ENCODE data around the gene GLDN. TPM values are rescaled to one million over a fixed set of nuclear protein-coding genes. Genes with fewer than 3 reads are reported as not detected.

GLDN gene
- 1 to 10 TPM; 4.2 to 6.0 (median 4.7) TPM for total RNA-seq

DNA sequence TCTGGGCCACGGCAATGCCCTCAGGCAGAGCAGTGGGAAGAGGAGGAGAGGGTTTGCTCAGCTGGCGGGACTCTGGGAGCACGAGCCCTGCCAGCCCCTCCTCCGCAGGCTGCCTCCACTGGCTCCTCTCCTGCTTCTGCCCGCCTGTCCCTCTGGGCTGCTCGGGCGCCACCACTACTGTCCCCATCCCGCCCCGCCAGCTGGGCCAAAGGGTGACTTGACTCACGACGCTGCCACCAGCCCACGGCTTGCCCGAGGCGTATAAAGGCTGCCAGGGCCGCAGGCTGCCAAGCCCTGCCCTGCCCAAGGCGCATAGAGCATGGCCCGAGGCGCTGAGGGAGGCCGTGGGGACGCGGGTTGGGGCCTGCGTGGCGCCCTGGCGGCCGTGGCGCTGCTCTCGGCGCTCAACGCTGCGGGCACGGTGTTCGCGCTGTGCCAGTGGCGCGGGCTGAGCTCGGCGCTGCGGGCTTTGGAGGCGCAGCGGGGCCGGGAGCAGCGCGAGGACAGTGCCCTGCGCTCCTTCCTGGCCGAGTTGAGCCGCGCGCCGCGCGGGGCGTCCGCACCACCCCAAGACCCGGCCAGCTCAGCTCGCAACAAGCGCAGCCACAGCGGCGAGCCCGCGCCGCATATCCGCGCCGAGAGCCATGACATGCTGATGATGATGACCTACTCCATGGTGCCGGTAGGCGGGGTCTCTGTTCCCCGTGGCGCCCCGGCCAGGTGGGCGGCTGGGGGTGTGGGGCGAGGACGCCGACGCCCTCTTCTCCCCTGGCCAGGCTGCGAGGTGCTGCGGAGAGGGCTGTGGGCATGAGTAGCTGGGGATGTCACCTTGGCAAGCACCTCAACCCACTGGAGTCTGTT, at the start of gene GLDN:
GLDN (plus strand) TSS at position 290 of the 861 bp plus-strand sequence; CDS start at position 320, 30 bp downstream.
- Histone ChIP-seq H3K4me3 (peak within 1 kb of the TSS; percentile 46), H3K27me3 (peaks cover 17% of the 10 kb centered on the region), H3K27ac (peak within 1 kb of the TSS; percentile 69), H3K4me1 (peaks cover 22% of the 10 kb centered on the region), H3K36me3 (no peaks in the 10 kb centered on the region), H3K9me3 (no peaks in the 10 kb centered on the region)
- 2% methylated on average over 16 of the region's 76 CpGs for WGBS
- DNase-seq (ENCODE audit: low spot score in 2 of 2): peak in 1 of 2 donors; percentile 77
- TF ChIP-seq EP300 (IDR thresholded peaks at IDR 0.05) (no peak), POLR2AphosphoS5 (IDR thresholded peaks at IDR 0.05) (no peak), POLR2A (IDR thresholded peaks at IDR 0.05) (no peak)
- TF ChIP-seq, protein P1, sequence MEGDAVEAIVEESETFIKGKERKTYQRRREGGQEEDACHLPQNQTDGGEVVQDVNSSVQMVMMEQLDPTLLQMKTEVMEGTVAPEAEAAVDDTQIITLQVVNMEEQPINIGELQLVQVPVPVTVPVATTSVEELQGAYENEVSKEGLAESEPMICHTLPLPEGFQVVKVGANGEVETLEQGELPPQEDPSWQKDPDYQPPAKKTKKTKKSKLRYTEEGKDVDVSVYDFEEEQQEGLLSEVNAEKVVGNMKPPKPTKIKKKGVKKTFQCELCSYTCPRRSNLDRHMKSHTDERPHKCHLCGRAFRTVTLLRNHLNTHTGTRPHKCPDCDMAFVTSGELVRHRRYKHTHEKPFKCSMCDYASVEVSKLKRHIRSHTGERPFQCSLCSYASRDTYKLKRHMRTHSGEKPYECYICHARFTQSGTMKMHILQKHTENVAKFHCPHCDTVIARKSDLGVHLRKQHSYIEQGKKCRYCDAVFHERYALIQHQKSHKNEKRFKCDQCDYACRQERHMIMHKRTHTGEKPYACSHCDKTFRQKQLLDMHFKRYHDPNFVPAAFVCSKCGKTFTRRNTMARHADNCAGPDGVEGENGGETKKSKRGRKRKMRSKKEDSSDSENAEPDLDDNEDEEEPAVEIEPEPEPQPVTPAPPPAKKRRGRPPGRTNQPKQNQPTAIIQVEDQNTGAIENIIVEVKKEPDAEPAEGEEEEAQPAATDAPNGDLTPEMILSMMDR (IDR thresholded peaks at IDR 0.05): no peak

DNA sequence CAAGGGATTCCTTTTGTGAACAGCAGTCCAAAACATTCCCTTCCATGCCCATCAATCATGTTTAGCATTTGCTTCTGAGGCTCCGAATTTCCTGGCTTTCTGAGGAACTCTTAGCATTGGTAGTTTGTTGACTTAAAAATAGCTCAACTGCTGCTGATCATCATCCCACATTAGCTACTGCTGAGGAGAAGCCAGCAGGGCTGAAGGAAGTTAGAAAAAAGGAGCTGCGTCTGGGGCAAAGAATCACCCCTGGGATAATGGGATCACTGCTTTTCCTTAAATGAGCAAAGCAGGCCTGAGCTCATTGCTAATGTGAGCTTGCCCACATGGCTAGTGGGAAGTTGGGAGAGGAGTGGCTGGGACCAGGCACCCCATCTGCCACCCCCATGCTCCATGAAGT, 42.8 kb upstream of the GLDN start:
- Histone ChIP-seq H3K4me3 (no peak overlapping the region), H3K4me1 (no peaks in the 10 kb centered on the region), H3K9me3 (no peaks in the 10 kb centered on the region), H3K27me3 (no peaks in the 10 kb centered on the region), H3K36me3 (no peaks in the 10 kb centered on the region), H3K27ac (no peak overlapping the region)
- DNase-seq (ENCODE audit: low spot score in 2 of 2): no peak
- no peak for TF ChIP-seq EP300 (IDR thresholded peaks at IDR 0.05)
- TF ChIP-seq, protein P1 (IDR thresholded peaks at IDR 0.05): no peak
- no peak for TF ChIP-seq POLR2A (IDR thresholded peaks at IDR 0.05)
- no peak for TF ChIP-seq POLR2AphosphoS5 (IDR thresholded peaks at IDR 0.05)
- WGBS: 64% methylated on average over 2 of the region's 2 CpGs

DNA sequence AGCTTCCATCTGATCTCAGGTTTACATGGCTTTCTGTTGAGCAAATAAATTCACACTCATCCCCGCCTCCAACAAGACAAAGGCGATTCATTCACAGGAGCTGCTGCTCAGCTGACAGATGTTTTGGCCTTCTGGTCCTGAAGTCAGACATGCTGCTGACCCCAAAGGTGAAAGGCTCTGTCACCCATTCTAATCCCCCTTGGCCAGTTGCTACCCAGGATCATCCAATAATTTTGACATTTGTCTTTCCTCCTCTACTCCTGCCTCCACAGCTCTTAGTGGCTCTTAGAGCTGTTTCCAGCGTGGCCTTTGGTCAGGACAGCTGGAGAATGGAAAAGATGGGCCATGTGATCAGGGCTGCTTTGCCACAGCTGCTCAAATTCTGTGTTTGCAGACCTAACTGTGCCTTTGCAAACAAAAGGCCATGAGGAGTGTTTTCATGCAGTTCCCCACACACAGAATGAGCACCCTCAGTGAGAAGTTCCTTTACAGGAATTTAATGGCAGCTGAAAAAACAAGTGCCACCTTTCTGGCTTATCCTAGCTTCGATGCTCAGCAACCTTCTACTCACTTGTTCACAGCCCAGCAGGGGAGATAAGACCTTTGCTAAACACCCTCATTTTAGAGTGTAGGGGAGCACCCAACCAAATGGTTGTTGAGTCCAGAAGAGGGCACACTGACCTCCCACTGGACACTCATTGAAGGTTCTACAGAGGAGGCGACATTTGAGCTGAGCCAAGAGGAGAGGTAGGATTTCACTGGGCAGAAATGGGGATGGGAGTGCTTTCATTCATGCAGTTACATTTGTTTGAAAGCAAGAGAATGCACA, 42.1 kb upstream of the GLDN start:
- H3K36me3 ChIP-seq: no peaks in the 10 kb centered on the region
- no peaks in the 10 kb centered on the region for H3K27me3 ChIP-seq
- H3K27ac ChIP-seq: no peak overlapping the region
- TF ChIP-seq POLR2A (IDR thresholded peaks at IDR 0.05) (no peak), POLR2AphosphoS5 (IDR thresholded peaks at IDR 0.05) (no peak)
- TF ChIP-seq, protein P1 (IDR thresholded peaks at IDR 0.05): no peak
- no peak for DNase-seq (ENCODE audit: low spot score in 2 of 2)
- no peaks in the 10 kb centered on the region for H3K4me1 ChIP-seq
- H3K4me3 ChIP-seq: no peak overlapping the region
- H3K9me3 ChIP-seq: no peaks in the 10 kb centered on the region
- WGBS: 88% methylated on average over 5 of the region's 5 CpGs

DNA sequence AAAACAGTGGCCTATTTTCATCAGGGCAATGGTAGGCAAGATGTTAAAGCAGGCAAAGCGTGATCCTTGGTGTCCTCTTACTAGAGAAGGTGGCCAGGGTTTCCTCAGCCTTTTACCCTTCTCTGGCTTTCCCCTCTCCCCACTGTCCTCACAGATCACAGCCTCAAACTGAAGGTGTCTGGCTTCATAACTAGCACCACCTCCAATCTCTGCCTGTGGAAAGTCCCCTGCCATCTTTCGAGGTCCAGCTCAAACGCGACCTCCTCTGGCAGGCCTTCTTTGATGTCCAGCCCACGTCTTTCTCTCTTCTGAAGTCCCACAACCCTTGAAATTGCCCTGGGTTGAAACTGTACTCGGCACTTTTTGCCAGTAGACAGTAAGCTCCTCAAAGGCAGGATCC, 39.0 kb upstream of the GLDN start:
- Histone ChIP-seq H3K27me3 (no peaks in the 10 kb centered on the region), H3K4me3 (no peak overlapping the region), H3K4me1 (peaks cover 1% of the 10 kb centered on the region), H3K27ac (no peak overlapping the region), H3K9me3 (no peaks in the 10 kb centered on the region), H3K36me3 (no peaks in the 10 kb centered on the region)
- TF ChIP-seq EP300 (IDR thresholded peaks at IDR 0.05) (no peak), POLR2A (IDR thresholded peaks at IDR 0.05) (no peak), POLR2AphosphoS5 (IDR thresholded peaks at IDR 0.05) (no peak)
- TF ChIP-seq, protein P1 (IDR thresholded peaks at IDR 0.05): no peak
- 98% methylated on average over 6 of the region's 6 CpGs for WGBS
- no peak for DNase-seq (ENCODE audit: low spot score in 2 of 2)
